Measurements from ENCODE around the gene NCKAP5.

The NCKAP5 gene

DNA sequence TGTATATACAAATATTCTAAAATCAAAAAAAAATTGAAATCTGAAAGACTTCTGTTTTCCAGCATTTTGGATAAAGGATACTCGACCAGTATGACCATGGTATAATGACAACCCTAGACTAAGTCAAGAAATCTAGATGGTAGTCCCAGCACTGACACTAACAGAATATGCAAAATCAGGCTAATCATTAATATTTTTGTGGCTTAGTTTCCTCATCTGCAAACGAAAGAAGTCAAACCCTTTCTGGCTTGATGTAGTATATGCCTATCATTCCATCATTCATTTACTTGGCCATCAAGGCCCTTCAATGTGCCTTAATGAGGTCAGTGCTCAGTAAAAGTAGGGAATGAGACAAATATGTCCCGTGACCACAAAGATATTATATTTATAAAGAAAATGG lies 83.5 kb downstream of the NCKAP5 start:
- ChIA-PET CTCF (no interaction called here), POLR2A (no interaction called here)
- no peak for DNase-seq (ENCODE audit: extremely low spot score)
- no peak for TF ChIP-seq CTCF (IDR thresholded peaks at IDR 0.05; ENCODE audit: control extremely low read depth, extremely low read depth, low read depth, missing control alignments)

DNA sequence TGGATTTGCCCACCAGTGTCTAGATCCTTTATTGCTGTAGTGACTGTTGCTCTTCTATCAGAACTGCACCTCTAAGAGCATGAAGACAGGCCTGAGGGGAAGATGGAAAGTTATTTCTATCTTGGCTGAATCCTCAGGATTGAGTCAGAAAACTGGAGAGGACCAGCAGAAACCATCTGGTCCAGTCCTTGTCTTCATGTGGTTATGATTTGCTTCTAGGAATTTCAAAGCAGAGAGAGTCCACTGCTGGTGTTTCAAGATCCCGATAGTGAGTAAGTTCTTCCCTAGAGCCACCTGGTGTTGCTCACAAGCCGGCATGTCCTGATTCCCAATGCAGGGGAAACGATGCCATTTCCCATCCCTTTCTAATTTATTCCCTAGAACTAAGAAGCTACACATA lies 84.2 kb downstream of the NCKAP5 start:
- ChIA-PET POLR2A (no interaction called here), CTCF (no interaction called here)
- DNase-seq (ENCODE audit: extremely low spot score) = no peak
- no peak for TF ChIP-seq CTCF (IDR thresholded peaks at IDR 0.05; ENCODE audit: control extremely low read depth, extremely low read depth, low read depth, missing control alignments)

DNA sequence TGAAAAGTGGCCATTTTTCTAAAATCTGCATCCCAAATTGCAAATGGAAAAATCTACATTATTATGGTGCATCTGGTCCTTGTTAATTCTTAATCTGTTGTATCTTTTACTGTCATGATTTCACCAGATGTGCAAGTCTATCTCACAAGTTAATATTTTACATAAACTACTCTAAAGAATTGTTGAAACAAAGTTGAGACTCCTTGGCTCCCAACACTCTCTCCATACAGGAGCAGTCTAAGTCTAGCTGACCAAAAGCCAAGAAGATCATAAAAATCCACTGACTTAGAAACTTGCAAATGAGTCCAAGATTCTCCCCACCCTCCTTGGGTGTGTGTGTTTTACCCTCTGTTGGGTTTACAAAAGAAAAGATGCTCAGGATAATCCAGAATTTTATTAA lies 85.1 kb downstream of the NCKAP5 start:
- no peak for TF ChIP-seq CTCF (IDR thresholded peaks at IDR 0.05; ENCODE audit: control extremely low read depth, extremely low read depth, low read depth, missing control alignments)
- DNase-seq (ENCODE audit: extremely low spot score) = no peak
- ChIA-PET CTCF (no interaction called here), POLR2A (no interaction called here)

DNA sequence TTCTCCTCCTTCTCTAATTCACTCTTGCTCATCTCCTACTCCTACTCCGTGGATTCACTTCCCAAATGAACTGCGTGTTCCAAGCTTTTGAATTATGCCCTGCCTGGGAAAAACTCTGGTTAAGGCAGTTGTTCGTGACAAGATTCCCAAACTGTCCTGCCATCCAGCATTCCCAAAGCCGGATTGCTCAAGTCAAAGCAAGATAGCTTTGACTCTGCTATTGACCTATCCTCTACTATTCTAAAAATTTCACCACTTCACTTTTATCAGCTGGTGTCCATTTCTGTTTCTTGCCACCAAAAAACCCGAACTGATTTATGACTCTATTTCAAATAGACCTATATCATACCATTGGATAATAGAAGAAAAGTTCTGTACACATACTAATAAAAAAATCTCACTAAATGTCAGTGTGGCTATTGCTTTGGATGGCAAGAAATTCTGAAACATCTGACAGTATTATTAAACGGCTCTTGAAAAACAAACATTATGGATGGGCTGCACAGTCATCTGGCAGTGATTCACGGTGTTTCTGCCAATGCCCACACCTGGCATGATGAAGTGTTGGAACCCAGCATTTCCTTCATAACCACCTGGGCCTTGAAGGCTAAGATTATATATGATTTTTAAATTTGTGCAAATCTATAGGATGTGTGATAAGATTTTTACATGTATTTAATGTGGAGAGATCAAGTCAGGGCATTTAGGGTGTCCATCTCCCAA lies 87.4 kb downstream of the NCKAP5 start:
- no peak for TF ChIP-seq CTCF (IDR thresholded peaks at IDR 0.05; ENCODE audit: control extremely low read depth, extremely low read depth, low read depth, missing control alignments)
- ChIA-PET CTCF (no interaction called here), POLR2A (no interaction called here)
- DNase-seq (ENCODE audit: extremely low spot score) = no peak

DNA sequence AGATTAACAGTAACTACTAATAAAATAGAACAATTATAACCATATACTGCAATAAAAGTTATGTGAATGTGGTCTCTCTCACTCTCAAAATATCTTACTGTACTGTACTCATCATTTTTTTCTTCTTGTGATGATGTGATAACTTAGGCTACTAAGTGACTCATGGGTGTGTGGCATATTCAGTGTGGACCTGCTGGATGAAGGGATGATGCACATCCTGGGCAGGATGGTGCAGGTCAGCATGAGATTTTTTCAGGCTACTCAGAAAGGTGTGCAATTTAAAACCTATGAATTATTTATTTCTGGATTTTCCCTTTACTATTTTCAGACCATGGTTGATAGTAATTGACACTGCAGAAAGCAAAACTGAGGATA lies 90.7 kb downstream of the NCKAP5 start:
- POLR2A ChIA-PET = no interaction called here
- CTCF ChIA-PET = no interaction called here
- no peak for TF ChIP-seq CTCF (IDR thresholded peaks at IDR 0.05; ENCODE audit: control extremely low read depth, extremely low read depth, low read depth, missing control alignments)
- DNase-seq (ENCODE audit: extremely low spot score) = no peak

DNA sequence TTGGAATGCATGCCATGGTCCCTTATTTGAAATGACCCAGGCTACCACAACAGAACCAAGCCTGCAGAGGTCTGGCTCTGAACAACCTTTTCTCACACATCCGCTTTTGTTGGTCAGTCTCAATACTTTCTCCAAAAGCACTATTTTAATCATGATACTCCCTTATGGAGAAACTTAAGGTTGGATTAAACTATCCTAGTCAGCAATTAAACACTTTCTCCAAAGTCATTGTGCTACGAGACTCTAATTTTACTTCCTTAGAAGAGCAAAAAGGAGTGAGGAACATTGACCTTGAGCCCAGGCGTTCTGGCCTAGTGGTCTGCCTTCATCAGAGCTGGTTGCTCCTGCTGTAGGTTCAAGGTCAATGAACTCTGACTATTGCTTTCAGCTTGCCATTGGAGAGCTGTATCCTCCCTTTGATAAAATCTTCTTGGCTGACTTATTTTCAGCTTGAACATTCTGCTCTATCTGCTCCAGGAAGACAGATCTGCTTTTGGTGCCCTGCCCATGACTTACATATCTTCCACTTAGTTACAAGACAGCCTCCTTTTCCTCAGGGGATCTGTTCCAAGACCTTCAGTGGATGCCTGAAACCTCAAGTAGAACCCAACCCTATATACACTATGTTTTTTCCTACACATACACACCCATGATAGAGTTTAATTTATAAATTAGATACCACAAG lies 91.2 kb downstream of the NCKAP5 start:
- ChIA-PET POLR2A (no interaction called here), CTCF (no interaction called here)

More for the DNA sequence above, 91.2 kb downstream of the NCKAP5 start:
- TF ChIP-seq CTCF (IDR thresholded peaks at IDR 0.05; ENCODE audit: control extremely low read depth, extremely low read depth, low read depth, missing control alignments) = no peak
- DNase-seq (ENCODE audit: extremely low spot score) = no peak
